ENCODE results near the gene CCDC188. TPM values are rescaled to one million over a fixed set of nuclear protein-coding genes. Genes with fewer than 3 reads are reported as not detected.

CCDC188 gene
- total RNA-seq, 6 experiments from 2014 or later, result not detected

GRCh38 chr22:20146777-20147176 lies 4.1 kb downstream of the CCDC188 start:
- no CpG with 5 or more reads among the region's 22 CpGs for WGBS (ENCODE audit: insufficient coverage, low coverage, low lambda C conversion rate, missing lambda C conversion rate)

DNA sequence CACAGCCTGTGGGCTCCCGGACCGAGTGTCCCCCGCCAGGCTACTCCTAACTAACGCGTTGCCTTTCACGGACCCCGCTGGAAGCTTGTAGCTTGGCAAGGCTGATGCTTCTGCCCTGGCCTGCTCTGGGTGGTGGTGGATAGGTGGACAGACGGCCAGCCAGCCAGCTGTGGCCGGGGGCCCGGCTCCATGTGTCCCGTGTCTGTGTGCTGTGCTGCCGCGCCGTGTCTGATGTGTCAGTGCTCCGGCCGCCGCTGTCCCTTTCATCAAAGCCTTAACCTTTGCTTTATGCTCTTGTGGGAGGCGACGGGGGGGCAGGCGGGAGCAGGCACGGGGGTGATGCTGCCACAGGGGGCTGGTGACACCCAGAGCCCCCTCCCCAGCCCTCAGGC lies 5.0 kb downstream of the CCDC188 start:
- intact Hi-C loops (cut with DNase I), result no loop called here
- WGBS (ENCODE audit: insufficient coverage, low coverage, low lambda C conversion rate, missing lambda C conversion rate), result 73% methylated on average over 3 of the region's 21 CpGs

More at GRCh38 chr22:20146777-20147176, 4.1 kb downstream of the CCDC188 start:
- no peak for DNase-seq
- H3K9me3 ChIP-seq, result no peaks in the 10 kb centered on the region
- TF ChIP-seq, protein P1, sequence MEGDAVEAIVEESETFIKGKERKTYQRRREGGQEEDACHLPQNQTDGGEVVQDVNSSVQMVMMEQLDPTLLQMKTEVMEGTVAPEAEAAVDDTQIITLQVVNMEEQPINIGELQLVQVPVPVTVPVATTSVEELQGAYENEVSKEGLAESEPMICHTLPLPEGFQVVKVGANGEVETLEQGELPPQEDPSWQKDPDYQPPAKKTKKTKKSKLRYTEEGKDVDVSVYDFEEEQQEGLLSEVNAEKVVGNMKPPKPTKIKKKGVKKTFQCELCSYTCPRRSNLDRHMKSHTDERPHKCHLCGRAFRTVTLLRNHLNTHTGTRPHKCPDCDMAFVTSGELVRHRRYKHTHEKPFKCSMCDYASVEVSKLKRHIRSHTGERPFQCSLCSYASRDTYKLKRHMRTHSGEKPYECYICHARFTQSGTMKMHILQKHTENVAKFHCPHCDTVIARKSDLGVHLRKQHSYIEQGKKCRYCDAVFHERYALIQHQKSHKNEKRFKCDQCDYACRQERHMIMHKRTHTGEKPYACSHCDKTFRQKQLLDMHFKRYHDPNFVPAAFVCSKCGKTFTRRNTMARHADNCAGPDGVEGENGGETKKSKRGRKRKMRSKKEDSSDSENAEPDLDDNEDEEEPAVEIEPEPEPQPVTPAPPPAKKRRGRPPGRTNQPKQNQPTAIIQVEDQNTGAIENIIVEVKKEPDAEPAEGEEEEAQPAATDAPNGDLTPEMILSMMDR (IDR thresholded peaks at IDR 0.05), result no peak
- no peak for TF ChIP-seq POLR2A (IDR thresholded peaks at IDR 0.05)
- no peaks in the 10 kb centered on the region for H3K4me1 ChIP-seq
- intact Hi-C loops (cut with DNase I), result no loop called here
- no peak overlapping the region for H3K4me3 ChIP-seq
- H3K27me3 ChIP-seq, result no peaks in the 10 kb centered on the region
- H3K36me3 ChIP-seq, result no peaks in the 10 kb centered on the region
- no peak for ATAC-seq
- H3K27ac ChIP-seq, result no peak overlapping the region

DNA sequence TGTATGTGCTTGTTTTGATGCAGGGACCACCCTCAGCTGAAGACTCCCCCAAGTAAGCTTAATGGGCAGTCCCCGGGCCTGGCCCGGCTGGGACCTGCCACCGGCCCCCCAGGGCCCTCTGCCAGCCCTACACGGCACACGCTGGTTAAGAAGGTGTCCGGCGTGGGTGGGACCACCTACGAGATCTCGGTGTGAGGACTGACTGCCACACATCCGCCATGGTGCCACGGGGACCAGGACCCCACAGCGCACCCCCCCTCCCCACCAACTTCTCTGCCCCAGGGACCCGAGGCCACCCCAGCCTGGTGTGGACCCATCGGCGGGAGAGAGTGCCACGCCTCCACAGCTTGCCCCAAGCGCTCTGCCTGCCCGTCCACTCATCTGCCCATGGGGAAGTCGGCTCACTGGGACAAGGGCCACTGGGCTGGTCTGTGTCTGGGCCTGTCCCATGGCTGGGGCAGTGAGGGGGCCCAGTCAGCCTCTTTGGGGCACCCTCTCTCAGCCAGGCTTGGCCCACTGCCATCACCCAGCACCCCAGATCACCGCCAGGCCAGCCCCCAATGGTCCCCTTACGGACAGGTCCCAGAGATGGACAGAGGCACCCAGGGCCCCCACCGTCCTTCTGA lies 5.5 kb downstream of the CCDC188 start:
- no peak overlapping the region for H3K27ac ChIP-seq
- H3K27me3 ChIP-seq, result no peaks in the 10 kb centered on the region
- DNase-seq (no peak), ATAC-seq (no peak)
- no peaks in the 10 kb centered on the region for H3K4me1 ChIP-seq
- intact Hi-C loops (cut with DNase I), result no loop called here
- H3K36me3 ChIP-seq, result no peaks in the 10 kb centered on the region
- H3K9me3 ChIP-seq, result no peaks in the 10 kb centered on the region
- no CpG with 5 or more reads among the region's 22 CpGs for WGBS (ENCODE audit: insufficient coverage, low coverage, low lambda C conversion rate, missing lambda C conversion rate)
- no peak overlapping the region for H3K4me3 ChIP-seq
- TF ChIP-seq, protein P1 (IDR thresholded peaks at IDR 0.05), result no peak
- TF ChIP-seq POLR2A (IDR thresholded peaks at IDR 0.05), result no peak

More for the DNA sequence above, 5.0 kb downstream of the CCDC188 start:
- no peak for DNase-seq
- Histone ChIP-seq H3K27me3 (no peaks in the 10 kb centered on the region), H3K4me3 (no peak overlapping the region), H3K9me3 (no peaks in the 10 kb centered on the region), H3K4me1 (no peaks in the 10 kb centered on the region), H3K36me3 (no peaks in the 10 kb centered on the region), H3K27ac (no peak overlapping the region)
- ATAC-seq, result no peak
- TF ChIP-seq POLR2A (IDR thresholded peaks at IDR 0.05), result no peak
- TF ChIP-seq, protein P1 (IDR thresholded peaks at IDR 0.05), result no peak

DNA sequence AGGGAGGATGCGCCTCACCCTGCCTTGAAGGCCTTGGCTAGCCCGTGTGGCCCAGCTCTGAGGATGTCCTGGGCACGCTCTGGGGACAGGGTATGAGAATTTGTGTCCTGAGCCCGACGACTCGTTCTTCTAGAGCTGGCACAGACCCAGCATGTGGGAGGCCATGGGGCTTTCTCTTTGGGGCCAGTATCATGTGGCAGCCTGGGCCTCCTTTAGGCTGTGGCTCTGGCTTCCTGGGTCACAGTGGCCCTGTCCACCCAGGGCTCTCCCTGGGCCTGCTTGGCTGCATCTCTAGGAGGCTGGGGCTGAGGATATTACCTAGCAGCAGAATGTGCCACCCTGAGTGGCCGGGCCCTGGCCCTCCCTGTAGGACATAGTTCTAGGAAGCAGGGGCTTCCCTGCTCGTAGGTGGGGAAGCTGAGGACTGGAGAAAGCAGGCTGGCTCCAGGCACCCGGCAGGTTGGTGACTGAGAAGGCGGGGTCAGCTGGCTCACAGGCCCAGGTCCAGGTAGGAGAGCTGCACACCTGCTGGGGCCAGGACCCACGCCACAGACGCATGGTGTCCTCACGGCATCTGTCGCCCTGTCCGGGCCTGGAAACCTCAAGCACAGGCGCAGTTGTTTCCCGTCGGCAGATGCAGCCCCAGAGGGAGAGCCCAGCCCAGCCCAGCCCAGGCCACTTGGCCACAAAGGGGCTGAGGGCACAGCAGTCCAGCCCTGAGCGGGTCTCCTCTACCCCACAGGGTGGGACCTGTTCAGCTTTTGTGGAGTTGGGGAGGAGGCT lies 6.8 kb downstream of the CCDC188 start:
- DNase-seq (no peak), ATAC-seq (no peak)
- TF ChIP-seq POLR2A (IDR thresholded peaks at IDR 0.05), result no peak
- TF ChIP-seq, protein P1 (IDR thresholded peaks at IDR 0.05), result no peak
- no peaks in the 10 kb centered on the region for H3K4me1 ChIP-seq
- H3K27me3 ChIP-seq, result no peaks in the 10 kb centered on the region
- no peaks in the 10 kb centered on the region for H3K36me3 ChIP-seq
- no peak overlapping the region for H3K4me3 ChIP-seq
- intact Hi-C loops (cut with DNase I), result no loop called here
- H3K27ac ChIP-seq, result no peak overlapping the region
- no peaks in the 10 kb centered on the region for H3K9me3 ChIP-seq
- WGBS (ENCODE audit: insufficient coverage, low coverage, low lambda C conversion rate, missing lambda C conversion rate), result no CpG with 5 or more reads among the region's 19 CpGs

Measured in right lobe of liver (tissue), 6 donors.